HCT116 (cell line): ENCODE results near the gene HAGH. TPM values are rescaled to one million over a fixed set of nuclear protein-coding genes. Genes with fewer than 3 reads are reported as not detected.

Experiments used
- ATAC-seq: fragments of 200-7000 bp; cut with Tn5 transposase; 2 replicates; pipeline ENCODE4 v1.9.1; 2020; ENCODE audit warnings: mild to moderate bottlenecking, moderate library complexity
- BruUV-seq: library from RNA; stranded (reverse); fragments of 400-500 nt; replicated peaks from 2 replicates; lab custom pipeline; 2021; lab: Mats Ljungman, UMichigan
- CTCF ChIA-PET: fragments of 300-600 bp; sonication (Branson Sonifier 250); formaldehyde crosslinking; loops from one replicate; lab custom pipeline; 2021; ENCODE audit warnings: antibody characterized with exemption; lab: Charles Lee
- POLR2A ChIA-PET: fragments of 300-600, 350-600 bp; sonication (Branson Sonifier 250); formaldehyde crosslinking; loops from one replicate; lab custom pipeline; 2021; ENCODE audit warnings: antibody characterized with exemption; lab: Charles Lee
- RAD21 ChIA-PET, 2 experiments: fragments of 300-600 bp; sonication (Branson Sonifier 250); formaldehyde crosslinking; loops; one replicate each; lab custom pipeline; 2023; ENCODE audit warnings: low total read pairs in 2 of 2; ENCODE audit not compliant: uncharacterized antibody in 2 of 2, unreplicated experiment in 2 of 2, low non-redundant PET in 1 of 2; lab: Charles Lee
- DNase-seq: peaks from one replicate; pipeline ENCODE4 v3.0.0-alpha.2; 2010; ENCODE audit warnings: low read depth, low spot score
- H2AFZ ChIP-seq: fragments of 200-600 bp; shearing (Covaris generic), sonication (generic); 2 replicates; pipeline ENCODE4 v1.6.1; 2017; ENCODE audit warnings: low read depth, mixed run types, mixed read lengths, antibody characterized with exemption, low read length; ENCODE audit not compliant: poor library complexity, severe bottlenecking
- H3K27ac ChIP-seq: 2 replicates; pipeline ENCODE4 v1.5.1; 2012; ENCODE audit warnings: low read depth, low read length
- H3K27me3 ChIP-seq: fragments of 200-600 bp; sonication (generic); 2 replicates; pipeline ENCODE4 v1.6.1; 2016; ENCODE audit warnings: mixed run types, low read length, mixed read lengths; ENCODE audit not compliant: insufficient read depth
- H3K36me3 ChIP-seq, 2 experiments: fragments of 200-500 bp in 1 of 2; fragments of 200-600 bp in 1 of 2; sonication (Bioruptor generic) in 1 of 2; sonication (generic) in 1 of 2; 2 replicates each; pipeline versions ENCODE4 v1.5.1 to v1.6.1; 2014 to 2016; ENCODE audit warnings: low read length in 2 of 2, inconsistent platforms in 1 of 2, mixed read lengths in 1 of 2, mixed run types in 1 of 2; ENCODE audit not compliant: insufficient read depth in 2 of 2, control insufficient read depth in 1 of 2
- H3K4me1 ChIP-seq, 2 experiments: fragments of 200-600 bp in 1 of 2; sonication (generic) in 1 of 2; 2 replicates each; pipeline versions ENCODE4 v1.5.1 to v1.6.1; 2012 to 2017; ENCODE audit warnings: low read length in 2 of 2, inconsistent platforms in 1 of 2, mild to moderate bottlenecking in 1 of 2, mixed read lengths in 1 of 2, mixed run types in 1 of 2, moderate library complexity in 1 of 2; ENCODE audit not compliant: insufficient read depth in 2 of 2, control insufficient read depth in 1 of 2
- H3K4me2 ChIP-seq: fragments of 200-600 bp; sonication (generic); 2 replicates; pipeline ENCODE4 v1.6.1; 2017; ENCODE audit warnings: mixed run types, low read length, mixed read lengths
- H3K4me3 ChIP-seq, 2 experiments: fragments of 200-600 bp in 1 of 2; sonication (generic) in 1 of 2; replicated peaks in 1 of 2; 2 replicates each; pipeline ENCODE4 v1.5.1; 2011 to 2016; ENCODE audit warnings: low read length in 2 of 2, control low read depth in 1 of 2, low read depth in 1 of 2, mild to moderate bottlenecking in 1 of 2, mixed read lengths in 1 of 2, mixed run types in 1 of 2
- H3K79me2 ChIP-seq: fragments of 200-600 bp; sonication (generic); 2 replicates; pipeline ENCODE4 v1.6.1; 2017; ENCODE audit warnings: mild to moderate bottlenecking, mixed run types, low read length, moderate library complexity, mixed read lengths; ENCODE audit not compliant: insufficient read depth
- H3K9ac ChIP-seq: fragments of 200-600 bp; sonication (generic); 2 replicates; pipeline ENCODE4 v1.6.1; 2016; ENCODE audit warnings: low read length, mixed read lengths
- H3K9me2 ChIP-seq: fragments of 200-600 bp; sonication (generic), shearing (Covaris generic); 2 replicates; pipeline ENCODE4 v1.6.1; 2017; ENCODE audit warnings: mixed run types, mild to moderate bottlenecking, moderate library complexity; ENCODE audit not compliant: insufficient read depth
- H3K9me3 ChIP-seq, 2 experiments: fragments of 200-500 bp in 1 of 2; fragments of 200-600 bp in 1 of 2; sonication (Bioruptor generic) in 1 of 2; sonication (generic) in 1 of 2; 2 replicates each; pipeline ENCODE4 v1.6.1; 2014 to 2017; ENCODE audit warnings: low read length in 2 of 2, mixed read lengths in 2 of 2, inconsistent platforms in 1 of 2, low read depth in 1 of 2, mild to moderate bottlenecking in 1 of 2, mixed run types in 1 of 2, moderate library complexity in 1 of 2; ENCODE audit not compliant: control insufficient read depth in 1 of 2, insufficient read depth in 1 of 2
- H4K20me1 ChIP-seq: fragments of 200-600 bp; sonication (generic), shearing (Covaris generic); 2 replicates; pipeline ENCODE4 v1.6.1; 2017; ENCODE audit warnings: mixed run types, mild to moderate bottlenecking, moderate library complexity; ENCODE audit not compliant: insufficient read depth
- ATF3 ChIP-seq: IDR thresholded peaks from 2 replicates; pipeline ENCODE4 v1.6.1; 2012
- CEBPB ChIP-seq: IDR thresholded peaks from 2 replicates; pipeline ENCODE4 v1.6.1; 2012; ENCODE audit warnings: low read depth
- EZH2phosphoT487 ChIP-seq: fragments of 200-600 bp; IDR thresholded peaks from 2 replicates; pipeline ENCODE4 v1.6.1; 2018; ENCODE audit warnings: antibody characterized with exemption, borderline replicate concordance
- JUND ChIP-seq: IDR thresholded peaks from 2 replicates; pipeline ENCODE4 v1.6.1; 2012
- MAX ChIP-seq: IDR thresholded peaks from 2 replicates; pipeline ENCODE4 v1.6.1; 2012
- SP1 ChIP-seq: IDR thresholded peaks from 2 replicates; pipeline ENCODE4 v1.6.1; 2012; ENCODE audit warnings: low read depth
- ZBTB33 ChIP-seq: IDR thresholded peaks from 2 replicates; pipeline ENCODE4 v1.6.1; 2011; ENCODE audit warnings: mild to moderate bottlenecking, low read length, moderate library complexity; ENCODE audit not compliant: insufficient replicate concordance; ENCODE audit errors: extremely low read depth
- ZFX ChIP-seq: fragments of 450-650 bp; IDR thresholded peaks from 2 replicates; pipeline ENCODE4 v1.6.1; 2017
- ZNF274 ChIP-seq: fragments of 200-500 bp; sonication (Bioruptor generic); IDR thresholded peaks from 2 replicates; pipeline ENCODE4 v1.6.1; 2014; ENCODE audit warnings: mild to moderate bottlenecking, low read depth, low read length, inconsistent platforms
- intact Hi-C: fragments of 100-400 bp; cut with micrococcal nuclease; formaldehyde crosslinking; loops from 2 replicates; pipeline ENCODE4 v1.10.0; 2022
- total RNA-seq: library from RNA; stranded (reverse); gene quantifications from one replicate; pipeline ENCODE4 v1.2.1, GENCODE V29; 2021; ENCODE audit not compliant: unreplicated experiment
- TF ChIP-seq, protein P1 (sequence below): IDR thresholded peaks from 2 replicates; pipeline ENCODE4 v1.6.1; 2012; ENCODE audit warnings: low read depth

Gene HAGH
- total RNA-seq, 1 experiment from 2014 or later = 39.1 TPM

GRCh38 chr16:1817716-1818115 is 8.9 kb downstream of the HAGH start:
- H4K20me1 ChIP-seq = no peaks in the 10 kb centered on the region
- POLR2A ChIA-PET = no interaction called here
- TF ChIP-seq EZH2phosphoT487 (no peak), JUND (no peak), MAX (no peak), SP1 (no peak), CEBPB (no peak)
- TF ChIP-seq, protein P1, sequence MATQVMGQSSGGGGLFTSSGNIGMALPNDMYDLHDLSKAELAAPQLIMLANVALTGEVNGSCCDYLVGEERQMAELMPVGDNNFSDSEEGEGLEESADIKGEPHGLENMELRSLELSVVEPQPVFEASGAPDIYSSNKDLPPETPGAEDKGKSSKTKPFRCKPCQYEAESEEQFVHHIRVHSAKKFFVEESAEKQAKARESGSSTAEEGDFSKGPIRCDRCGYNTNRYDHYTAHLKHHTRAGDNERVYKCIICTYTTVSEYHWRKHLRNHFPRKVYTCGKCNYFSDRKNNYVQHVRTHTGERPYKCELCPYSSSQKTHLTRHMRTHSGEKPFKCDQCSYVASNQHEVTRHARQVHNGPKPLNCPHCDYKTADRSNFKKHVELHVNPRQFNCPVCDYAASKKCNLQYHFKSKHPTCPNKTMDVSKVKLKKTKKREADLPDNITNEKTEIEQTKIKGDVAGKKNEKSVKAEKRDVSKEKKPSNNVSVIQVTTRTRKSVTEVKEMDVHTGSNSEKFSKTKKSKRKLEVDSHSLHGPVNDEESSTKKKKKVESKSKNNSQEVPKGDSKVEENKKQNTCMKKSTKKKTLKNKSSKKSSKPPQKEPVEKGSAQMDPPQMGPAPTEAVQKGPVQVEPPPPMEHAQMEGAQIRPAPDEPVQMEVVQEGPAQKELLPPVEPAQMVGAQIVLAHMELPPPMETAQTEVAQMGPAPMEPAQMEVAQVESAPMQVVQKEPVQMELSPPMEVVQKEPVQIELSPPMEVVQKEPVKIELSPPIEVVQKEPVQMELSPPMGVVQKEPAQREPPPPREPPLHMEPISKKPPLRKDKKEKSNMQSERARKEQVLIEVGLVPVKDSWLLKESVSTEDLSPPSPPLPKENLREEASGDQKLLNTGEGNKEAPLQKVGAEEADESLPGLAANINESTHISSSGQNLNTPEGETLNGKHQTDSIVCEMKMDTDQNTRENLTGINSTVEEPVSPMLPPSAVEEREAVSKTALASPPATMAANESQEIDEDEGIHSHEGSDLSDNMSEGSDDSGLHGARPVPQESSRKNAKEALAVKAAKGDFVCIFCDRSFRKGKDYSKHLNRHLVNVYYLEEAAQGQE = no peak
- TF ChIP-seq, all 23 proteins: peak for 0
- H3K27me3 ChIP-seq = no peaks in the 10 kb centered on the region
- CTCF ChIA-PET = no interaction called here
- ATAC-seq (no peak), DNase-seq (no peak)
- H3K4me2 ChIP-seq = no peak overlapping the region
- H3K9me2 ChIP-seq = no peaks in the 10 kb centered on the region
- H3K36me3 ChIP-seq = 0 out of 4 replicates have a peak, but pooled peaks cover 2 to 5% of the 10 kb centered on the region in 2 experiments
- H3K4me1 ChIP-seq = peaks cover 3 to 4% of the 10 kb centered on the region in 2 experiments; a peak in 3 of 4 replicates
- intact Hi-C loops = no loop called here
- H2AFZ ChIP-seq = no peak overlapping the region
- no peaks in the 10 kb centered on the region for H3K79me2 ChIP-seq
- H3K9me3 ChIP-seq = no peaks in the 10 kb centered on the region
- RAD21 ChIA-PET = no interaction called here
- BruUV-seq = no TSS peak
- no peak overlapping the region for H3K4me3 ChIP-seq
- no peak overlapping the region for H3K27ac ChIP-seq
- no peak overlapping the region for H3K9ac ChIP-seq

DNA sequence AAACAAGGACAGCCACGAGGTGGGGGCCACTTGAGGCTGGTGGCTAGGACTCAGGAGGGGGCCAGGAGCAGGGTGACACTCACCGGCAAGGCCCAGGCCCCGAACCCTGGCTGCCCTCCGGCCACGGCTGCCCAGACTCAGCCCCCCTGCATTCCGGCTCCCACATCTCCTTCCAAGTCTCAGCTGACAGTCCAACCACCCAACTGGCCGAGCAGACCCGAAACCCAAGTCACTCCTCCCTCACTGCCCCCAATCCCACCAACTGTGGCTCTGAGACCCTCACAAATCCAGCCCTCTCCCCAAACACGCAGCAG is 9.4 kb downstream of the HAGH start:
- Histone ChIP-seq H3K4me3 (no peak overlapping the region), H3K9ac (no peak overlapping the region), H3K9me3 (no peaks in the 10 kb centered on the region), H3K4me1 (peaks cover 6 to 9% of the 10 kb centered on the region in 2 experiments; a peak in 3 of 4 replicates), H3K4me2 (no peak overlapping the region), H4K20me1 (no peaks in the 10 kb centered on the region), H3K79me2 (no peaks in the 10 kb centered on the region), H2AFZ (no peak overlapping the region), H3K9me2 (no peaks in the 10 kb centered on the region), H3K27ac (no peak overlapping the region), H3K27me3 (no peaks in the 10 kb centered on the region), H3K36me3 (0 out of 4 replicates have a peak, but pooled peaks cover 2 to 5% of the 10 kb centered on the region in 2 experiments)
- ChIA-PET POLR2A (no interaction called here), CTCF (no interaction called here), RAD21 (no interaction called here)
- intact Hi-C loops = no loop called here
- no peak for ATAC-seq
- BruUV-seq = no TSS peak
- DNase-seq = no peak
- TF ChIP-seq ZBTB33 (no peak), MAX (no peak), ATF3 (no peak), ZFX (no peak), ZNF274 (no peak), CEBPB (no peak)
- TF ChIP-seq, protein P1 = no peak
